Stimulated activated CD4-positive, alpha-beta T cell treated with anti-CD3 and anti-CD28 coated beads, Interleukin-15, amount 100 ng/mL, for 48 hours (primary cell): Measurements from ENCODE around the gene SYTL3.
"Not testable (repeated sequence)": the region's sequence is repeated elsewhere in the genome, so short reads cannot be mapped to it uniquely, and the experiment has no call there.

Source experiments
- DNase-seq, 2 donors: peaks; one replicate each; pipeline ENCODE4 v3.0.0-alpha.2; 2020; ENCODE audit warnings: low read depth in 2 of 2

The SYTL3 gene

GRCh38 chr6:158773581-158774449 is 124.0 kb downstream of the SYTL3 start:
- no peak for DNase-seq

GRCh38 chr6:158774717-158775449 is 125.0 kb downstream of the SYTL3 start:
- DNase-seq: no peak

- no peak for DNase-seq
Observed at GRCh38 chr6:158775832-158776231, 126.0 kb downstream of the SYTL3 start.

- DNase-seq: no peak
Observed at GRCh38 chr6:158776737-158777136, 126.9 kb downstream of the SYTL3 start.

- DNase-seq: no peak
Observed at GRCh38 chr6:158777510-158777909, 127.7 kb downstream of the SYTL3 start.

- no peak for DNase-seq
Observed at GRCh38 chr6:158778005-158778527, 128.2 kb downstream of the SYTL3 start.

GRCh38 chr6:158780246-158780884 is 130.5 kb downstream of the SYTL3 start:
- no peak for DNase-seq

GRCh38 chr6:158780988-158781691 is 131.3 kb downstream of the SYTL3 start:
- DNase-seq: no peak

- DNase-seq: no peak
Observed at GRCh38 chr6:158781692-158782373, 132.0 kb downstream of the SYTL3 start.

GRCh38 chr6:158782432-158783166 is 132.7 kb downstream of the SYTL3 start:
- no peak for DNase-seq

GRCh38 chr6:158783167-158783450 is 133.3 kb downstream of the SYTL3 start:
- DNase-seq: no peak

GRCh38 chr6:158783851-158784250 is 134.0 kb downstream of the SYTL3 start:
- no peak for DNase-seq

GRCh38 chr6:158784505-158784904 is 134.7 kb downstream of the SYTL3 start:
- DNase-seq: no peak

GRCh38 chr6:158785036-158785435 is 135.2 kb downstream of the SYTL3 start:
- no peak for DNase-seq

GRCh38 chr6:158786645-158787304 is 136.9 kb downstream of the SYTL3 start:
- DNase-seq: no peak

GRCh38 chr6:158787395-158787794 is 137.5 kb downstream of the SYTL3 start:
- no peak for DNase-seq

- DNase-seq: no peak
Observed at GRCh38 chr6:158789115-158789917, 139.5 kb downstream of the SYTL3 start.

- no peak for DNase-seq
Observed at GRCh38 chr6:158791274-158791855, 141.5 kb downstream of the SYTL3 start.

GRCh38 chr6:158792505-158792904 is 142.7 kb downstream of the SYTL3 start:
- not testable (repeated sequence) for DNase-seq
